NCI-H1436 (cell line): ENCODE data around the gene TENM4.

Experiments
- DNase-seq: peaks from one replicate; lab custom pipeline; 2025; lab: John Stamatoyannopoulos, UW

The TENM4 gene

DNA sequence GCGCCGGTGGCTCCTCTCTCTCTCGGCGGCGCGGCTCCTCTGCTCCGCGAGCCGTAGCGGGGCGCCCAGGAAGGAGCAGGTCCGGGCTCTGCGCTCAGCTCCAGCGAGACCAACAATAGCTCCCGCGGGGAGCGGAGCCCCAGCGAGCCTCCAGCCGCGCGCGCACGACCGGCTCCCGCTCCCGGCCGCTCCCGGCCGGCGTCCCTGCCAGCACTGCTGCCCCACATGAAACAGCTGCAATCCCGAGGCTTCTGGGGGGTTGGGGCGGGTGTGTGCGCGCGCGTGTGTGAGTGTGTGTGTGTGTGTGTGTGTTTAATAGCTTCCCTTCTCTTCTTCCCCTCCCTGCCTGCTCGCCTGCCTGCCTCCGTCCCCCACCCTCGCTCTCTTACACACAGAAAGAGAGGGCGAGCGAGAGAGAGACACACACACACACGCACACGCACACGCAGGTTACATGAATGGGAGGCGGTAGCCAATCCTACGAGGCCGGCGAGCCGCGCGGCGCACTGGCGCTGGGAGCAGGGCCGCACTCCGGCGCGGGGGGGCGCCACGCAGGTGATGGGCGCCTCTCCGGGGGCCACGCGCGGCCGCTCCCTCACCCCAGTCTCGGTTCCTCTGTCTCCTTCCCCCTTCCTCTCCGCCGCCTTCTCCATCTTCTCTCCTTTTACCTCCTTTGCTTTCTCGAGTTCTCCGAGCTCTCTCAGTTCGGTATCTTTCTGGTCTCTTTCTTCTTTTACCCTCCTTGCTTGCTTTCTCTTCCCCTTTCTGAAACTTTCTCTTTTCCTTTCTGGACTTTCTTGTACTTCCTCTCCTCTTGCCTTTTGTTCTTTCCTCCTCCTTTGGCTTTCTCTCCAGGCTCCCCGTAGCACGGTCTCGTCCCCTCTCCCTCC lies at the start of gene TENM4:
Gene TENM4, minus strand, starts transcription at position 460 of the 890 bp plus-strand sequence. CDS start 371,086 bp downstream, outside the sequence.
- DNase-seq, result no peak

DNA sequence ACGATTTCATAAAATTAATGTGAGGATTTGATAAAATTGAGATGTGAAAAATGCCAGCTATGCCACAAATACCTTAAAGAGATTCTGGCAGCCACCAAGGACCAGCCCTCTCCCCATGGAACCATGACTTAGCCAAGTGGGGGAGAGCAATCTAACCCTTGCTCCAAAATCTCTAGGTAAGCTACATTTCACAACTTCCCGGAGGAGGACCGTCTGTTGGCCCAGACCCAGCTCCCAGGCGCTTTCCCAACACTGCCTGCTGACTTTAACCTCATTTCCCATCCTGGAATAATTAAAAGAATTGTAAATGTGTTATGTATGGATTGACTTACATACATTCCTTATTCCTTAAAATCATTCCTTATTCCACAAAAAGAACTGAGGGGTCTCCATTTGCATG lies 47.5 kb upstream of the TENM4 start:
- DNase-seq, result no peak

- no peak for DNase-seq
Measured at GRCh38 chr11:79487412-79487811, 46.6 kb upstream of the TENM4 start.

DNA sequence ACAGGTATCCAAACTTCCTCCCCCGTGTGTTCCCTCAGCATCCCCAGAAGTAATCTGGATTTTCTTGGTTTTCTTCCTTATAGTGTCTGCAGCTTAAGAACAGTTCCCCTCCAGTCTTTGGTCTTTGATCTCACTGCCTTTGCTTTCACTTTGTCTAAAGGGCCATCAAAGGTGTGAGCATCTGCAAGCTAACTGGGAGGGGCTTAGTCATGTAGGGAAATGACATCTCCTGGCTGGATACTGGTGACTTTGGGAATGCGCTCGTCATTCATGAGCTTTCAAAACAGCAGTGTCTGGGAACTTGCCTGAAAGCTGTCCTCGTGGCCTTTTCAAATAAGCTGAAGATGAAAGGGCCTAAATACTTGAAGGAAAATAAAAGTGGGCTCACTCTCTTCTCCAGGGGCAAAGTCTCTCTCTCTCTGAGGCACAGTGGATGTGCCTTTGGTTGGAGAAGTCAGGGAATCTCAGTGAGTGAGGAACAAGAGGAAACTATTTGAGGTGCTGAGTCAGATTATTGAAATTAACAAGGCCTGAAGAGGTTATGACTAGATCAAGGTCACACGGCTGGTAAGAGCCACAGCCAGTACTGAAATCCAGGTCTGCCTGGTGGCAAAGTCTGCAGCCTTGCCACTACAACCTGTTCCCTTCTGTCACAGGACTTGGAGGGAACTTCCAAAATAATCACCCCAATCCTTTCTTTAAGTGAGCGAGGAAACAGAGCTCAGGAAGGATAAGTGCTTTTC lies 45.6 kb upstream of the TENM4 start:
- DNase-seq, result no peak

DNA sequence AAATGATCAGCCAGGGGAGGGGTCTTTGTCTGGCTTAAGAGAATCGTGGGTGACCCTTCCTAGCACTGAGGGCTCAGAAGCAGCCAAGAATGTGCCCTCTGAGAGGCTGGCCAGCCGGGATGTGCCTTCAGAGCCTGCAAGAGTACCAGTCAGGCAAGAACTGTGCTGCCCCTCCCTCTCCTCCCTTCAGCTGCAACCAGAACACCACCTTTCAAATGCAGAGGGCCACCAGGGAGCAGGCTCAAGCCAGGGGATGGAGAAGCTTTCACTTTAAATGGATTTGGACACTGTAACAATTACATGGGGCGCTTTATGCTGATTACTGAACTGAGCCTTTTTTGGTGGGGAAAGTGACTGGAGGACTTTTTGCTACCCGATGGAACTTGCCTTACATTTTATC lies 44.9 kb upstream of the TENM4 start:
- DNase-seq, result no peak

- no peak for DNase-seq
Measured at GRCh38 chr11:79484872-79485271, 44.0 kb upstream of the TENM4 start.

GRCh38 chr11:79482800-79483199 lies 42.0 kb upstream of the TENM4 start:
- no peak for DNase-seq

- DNase-seq, result no peak
Measured at GRCh38 chr11:79481795-79482194, 41.0 kb upstream of the TENM4 start.

- DNase-seq, result no peak
Measured at GRCh38 chr11:79480864-79481263, 40.0 kb upstream of the TENM4 start.

- DNase-seq, result no peak
Measured at GRCh38 chr11:79472819-79473529, 32.1 kb upstream of the TENM4 start.

GRCh38 chr11:79471071-79471844 lies 30.4 kb upstream of the TENM4 start:
- DNase-seq, result no peak

GRCh38 chr11:79470161-79470560 lies 29.3 kb upstream of the TENM4 start:
- DNase-seq, result no peak

- no peak for DNase-seq
Measured at GRCh38 chr11:79467761-79468160, 26.9 kb upstream of the TENM4 start.

- DNase-seq, result no peak
Measured at GRCh38 chr11:79466411-79466810, 25.6 kb upstream of the TENM4 start.

DNA sequence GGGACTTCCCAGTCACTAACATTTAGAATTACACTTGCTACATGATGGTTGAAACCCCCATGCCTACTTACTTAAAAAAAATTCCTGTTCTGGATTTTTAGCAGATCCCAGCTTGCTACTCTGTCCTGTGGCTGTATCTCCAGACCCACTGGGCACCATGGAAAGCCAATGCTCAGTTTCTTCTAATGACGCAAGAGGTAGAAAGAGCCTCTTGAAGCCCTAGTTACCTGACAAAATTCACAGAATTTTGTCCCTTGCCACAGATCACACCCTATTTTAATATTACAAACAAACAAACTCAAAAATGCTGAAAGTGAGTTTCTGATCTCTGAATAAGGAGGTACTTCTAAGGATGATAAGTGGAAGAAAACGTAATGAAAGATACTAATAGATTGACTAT lies 24.3 kb upstream of the TENM4 start:
- no peak for DNase-seq

DNA sequence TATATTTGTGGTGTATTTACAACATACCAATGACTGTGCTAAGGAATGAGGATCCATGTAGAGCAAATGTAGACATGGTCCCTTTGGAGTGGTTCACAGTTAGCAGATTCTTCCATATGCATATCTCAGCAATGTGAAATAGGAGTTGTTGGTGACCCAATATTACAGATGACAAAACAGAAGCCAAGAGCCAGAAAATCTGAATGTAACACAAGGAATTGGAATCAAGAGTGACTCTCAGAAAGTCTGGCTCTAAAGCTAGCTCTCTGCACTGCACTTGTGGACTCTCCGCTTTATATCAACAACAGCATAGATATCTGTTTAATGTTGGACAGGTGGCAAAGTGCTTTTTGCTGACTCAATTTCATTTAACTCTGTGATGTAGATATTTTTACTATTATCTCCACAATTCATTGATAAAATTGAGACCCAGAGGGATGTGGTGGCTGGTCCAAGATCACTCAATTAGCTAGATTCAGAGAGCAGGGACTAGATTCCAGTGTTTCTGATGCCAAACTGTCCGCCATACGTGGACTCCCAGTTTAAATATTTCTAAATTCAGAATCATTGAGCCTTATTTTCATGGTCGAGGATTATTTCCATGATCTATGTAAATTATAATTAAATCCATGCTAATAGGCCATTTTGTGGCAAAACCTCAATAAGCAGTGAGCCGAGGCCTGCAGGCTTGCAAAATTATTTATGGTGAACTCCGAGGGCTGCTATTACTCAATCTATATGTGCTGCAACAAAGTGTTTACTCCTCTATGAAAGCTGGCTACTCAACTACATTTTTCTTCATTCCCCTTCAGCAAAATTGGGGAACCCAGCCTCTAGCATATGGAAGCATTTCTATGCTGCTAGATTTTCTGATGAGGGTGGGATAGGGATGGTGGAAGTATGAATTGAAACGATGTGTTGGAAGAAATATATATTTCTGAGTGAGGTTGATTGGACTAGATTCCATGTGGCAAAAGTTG lies 21.1 kb upstream of the TENM4 start:
- DNase-seq, result no peak

- no peak for DNase-seq
Measured at GRCh38 chr11:79461144-79461543, 20.3 kb upstream of the TENM4 start.

GRCh38 chr11:79458709-79459108 lies 17.9 kb upstream of the TENM4 start:
- DNase-seq, result no peak

- no peak for DNase-seq
Measured at GRCh38 chr11:79456501-79456900, 15.7 kb upstream of the TENM4 start.

DNA sequence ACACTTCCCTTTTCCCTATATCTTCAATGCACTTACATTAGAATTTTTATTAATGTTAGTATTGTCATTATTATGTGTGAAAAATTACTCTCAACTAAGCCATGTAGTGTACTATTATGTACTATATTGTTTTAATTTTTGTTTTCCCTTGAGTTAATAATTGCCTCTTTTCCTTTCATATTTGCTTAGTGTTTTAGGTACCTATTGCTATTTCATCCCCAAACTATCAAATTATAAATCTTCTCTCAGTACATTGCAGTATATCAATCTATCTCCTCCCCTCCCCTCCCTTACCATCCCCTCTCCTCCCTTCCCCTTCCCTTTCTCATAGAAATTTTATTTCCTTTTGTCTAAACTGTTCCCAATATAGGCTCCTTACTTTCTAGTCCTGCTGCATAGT lies 12.8 kb upstream of the TENM4 start:
- no peak for DNase-seq

GRCh38 chr11:79449040-79449439 lies 8.2 kb upstream of the TENM4 start:
- no peak for DNase-seq
